Endodermal cell (in vitro differentiated cells): ENCODE data around the gene S100A16. TPM values are rescaled to one million over a fixed set of nuclear protein-coding genes. Genes with fewer than 3 reads are reported as not detected.
A peak's percentile ranks its signal among the peaks of the same experiment; 100 is the strongest.

Source experiments
- DNase-seq: peaks from one replicate; pipeline ENCODE4 v3.0.0-alpha.2; 2017
- H3K27ac ChIP-seq: 2 replicates; pipeline ENCODE4 v1.5.1; 2013; ENCODE audit warnings: mild to moderate bottlenecking, low read depth, low read length, moderate library complexity
- H3K27me3 ChIP-seq: 2 replicates; pipeline ENCODE4 v1.6.1; 2013; ENCODE audit warnings: mild to moderate bottlenecking, low read length, moderate library complexity; ENCODE audit not compliant: insufficient read depth, control insufficient read depth, poor library complexity, severe bottlenecking
- H3K36me3 ChIP-seq: 2 replicates; pipeline ENCODE4 v1.7.0; 2013; ENCODE audit warnings: mild to moderate bottlenecking, low read length, moderate library complexity; ENCODE audit not compliant: control insufficient read depth, insufficient read depth
- H3K4me1 ChIP-seq: one replicate; pipeline ENCODE4 v1.7.0; 2013; ENCODE audit warnings: low read length; ENCODE audit not compliant: control insufficient read depth, insufficient read depth
- H3K4me3 ChIP-seq: 2 replicates; pipeline ENCODE4 v1.5.1; 2013; ENCODE audit warnings: mild to moderate bottlenecking, low read length, moderate library complexity
- H3K9ac ChIP-seq: 2 replicates; pipeline ENCODE4 v1.6.1; 2013; ENCODE audit warnings: mild to moderate bottlenecking, low read length, moderate library complexity; ENCODE audit not compliant: poor library complexity, severe bottlenecking; ENCODE audit errors: extremely low read depth
- H3K9me3 ChIP-seq: 2 replicates; pipeline ENCODE4 v1.6.1; 2013; ENCODE audit warnings: mild to moderate bottlenecking, low read length, moderate library complexity; ENCODE audit not compliant: control insufficient read depth
- H3K27ac Mint-ChIP-seq: 2 replicates; pipeline ENCODE4 v1.8.0; 2020; ENCODE audit warnings: mixed read lengths
- H3K27me3 Mint-ChIP-seq: 2 replicates; pipeline ENCODE4 v1.8.0; 2021; ENCODE audit warnings: mild to moderate bottlenecking, mixed read lengths; ENCODE audit not compliant: insufficient read depth
- H3K36me3 Mint-ChIP-seq: 2 replicates; pipeline ENCODE4 v1.8.0; 2020; ENCODE audit warnings: low read depth, mixed read lengths
- H3K4me1 Mint-ChIP-seq: 2 replicates; pipeline ENCODE4 v1.8.0; 2020; ENCODE audit warnings: mixed read lengths
- H3K4me3 Mint-ChIP-seq: 2 replicates; pipeline ENCODE4 v1.8.0; 2020; ENCODE audit warnings: mild to moderate bottlenecking, moderate library complexity, mixed read lengths
- H3K9me3 Mint-ChIP-seq: 2 replicates; pipeline ENCODE4 v1.8.0; 2020; ENCODE audit warnings: mild to moderate bottlenecking, mixed read lengths
- CTCF ChIP-seq: fragments of 200-600 bp; sonication (generic); conservative IDR thresholded peaks from 2 replicates; pipeline ENCODE4 v1.5.0; 2021; ENCODE audit warnings: antibody characterized with exemption, mild to moderate bottlenecking
- WGBS, 2 experiments: methylation state at CpG; one replicate each; pipeline versions ENCODE4 v1.1.5 to v1.1.7; 2013; ENCODE audit warnings: missing lambda C conversion rate in 2 of 2, mixed read lengths in 1 of 2; ENCODE audit not compliant: insufficient coverage in 1 of 2, insufficient read length in 1 of 2; 5-methylcytosine and 5-hydroxymethylcytosine counted together
- total RNA-seq, 2 donors: library from RNA; stranded (reverse); fragmentation: NEBNext Ultra II Directional in 1 of 2; extraction: Animal tissue kit (Norgen Biotek cat#: 25700) in 1 of 2; gene quantifications; 2 replicates in 1 of 2; 3 replicates in 1 of 2; pipeline ENCODE4 v1.2.1, GENCODE V29; 2021

Gene S100A16
- total RNA-seq, 2 donors from 2014 or later = 149 to 152 TPM

GRCh38 chr1:153659656-153660055, 46.7 kb upstream of the S100A16 start:
- peaks cover 17% of the 10 kb centered on the region for H3K4me1 Mint-ChIP-seq
- Histone ChIP-seq H3K4me3 (peak overlapping the region; percentile 85), H3K27me3 (no peaks in the 10 kb centered on the region), H3K4me1 (peaks cover 5% of the 10 kb centered on the region), H3K36me3 (peaks cover 39% of the 10 kb centered on the region), H3K9me3 (no peaks in the 10 kb centered on the region), H3K27ac (no peak overlapping the region), H3K9ac (peak overlapping the region; percentile 30)
- no peak for DNase-seq
- peak overlapping the region; percentile 82 for H3K27ac Mint-ChIP-seq
- H3K9me3 Mint-ChIP-seq = no peaks in the 10 kb centered on the region
- peak overlapping the region; percentile 88 for H3K4me3 Mint-ChIP-seq
- H3K27me3 Mint-ChIP-seq = no peaks in the 10 kb centered on the region
- H3K36me3 Mint-ChIP-seq = peaks cover 36% of the 10 kb centered on the region
- WGBS, 2 experiments = 81 to 100% methylated on average over 1 to 8 of the region's 9 CpGs
- TF ChIP-seq CTCF = no peak

- TF ChIP-seq CTCF = no peak
- no peaks in the 10 kb centered on the region for H3K9me3 Mint-ChIP-seq
- WGBS, 2 experiments = 53% methylated on average over 8 of the region's 8 CpGs
- peaks cover under 1% of the 10 kb centered on the region for H3K27me3 Mint-ChIP-seq
- peaks cover 31% of the 10 kb centered on the region for H3K36me3 Mint-ChIP-seq
- no peak for DNase-seq
- Histone ChIP-seq H3K36me3 (peaks cover 34% of the 10 kb centered on the region), H3K4me1 (peaks cover 5% of the 10 kb centered on the region), H3K27ac (no peak overlapping the region), H3K9ac (peak overlapping the region; percentile 30), H3K9me3 (no peaks in the 10 kb centered on the region), H3K27me3 (no peaks in the 10 kb centered on the region), H3K4me3 (peak overlapping the region; percentile 85)
- peak overlapping the region; percentile 82 for H3K27ac Mint-ChIP-seq
- H3K4me3 Mint-ChIP-seq = peak overlapping the region; percentile 88
- H3K4me1 Mint-ChIP-seq = peaks cover 17% of the 10 kb centered on the region
These were observed 46.2 kb upstream of the S100A16 start for GRCh38 chr1:153659175-153659534.

- Mint-ChIP-seq H3K4me1 (peaks cover 17% of the 10 kb centered on the region), H3K36me3 (peaks cover 27% of the 10 kb centered on the region), H3K9me3 (no peaks in the 10 kb centered on the region), H3K4me3 (peak within 1 kb of the TSS; percentile 88), H3K27ac (peak within 1 kb of the TSS; percentile 82), H3K27me3 (peaks cover 4% of the 10 kb centered on the region)
- 3 to 6% methylated on average over 22 to 53 of the region's 53 CpGs for WGBS, 2 experiments
- H3K9ac ChIP-seq = peak within 1 kb of the TSS; percentile 30
- peak; percentile 30 for TF ChIP-seq CTCF
- peaks cover 28% of the 10 kb centered on the region for H3K36me3 ChIP-seq
- peaks cover 5% of the 10 kb centered on the region for H3K4me1 ChIP-seq
- H3K4me3 ChIP-seq = peak within 1 kb of the TSS; percentile 85
- H3K27me3 ChIP-seq = no peaks in the 10 kb centered on the region
- H3K9me3 ChIP-seq = no peaks in the 10 kb centered on the region
- H3K27ac ChIP-seq = peak within 1 kb of the TSS; percentile 85
- DNase-seq = peak; percentile 97
These were observed 45.6 kb upstream of the S100A16 start, which contains the start of gene SNAPIN for GRCh38 chr1:153658400-153659174. TSS of gene SNAPIN (plus strand) at chr1:153658703. CDS start at chr1:153658744, 41 bp downstream.
